Measurements from ENCODE around the gene GSTM5. TPM values are rescaled to one million over a fixed set of nuclear protein-coding genes. Genes with fewer than 3 reads are reported as not detected.
"Not testable (repeated sequence)": the region's sequence is repeated elsewhere in the genome, so short reads cannot be mapped to it uniquely, and the experiment has no call there.

GSTM5 gene
- total and polyA plus RNA-seq, 5 donors from 2014 or later = not detected

DNA sequence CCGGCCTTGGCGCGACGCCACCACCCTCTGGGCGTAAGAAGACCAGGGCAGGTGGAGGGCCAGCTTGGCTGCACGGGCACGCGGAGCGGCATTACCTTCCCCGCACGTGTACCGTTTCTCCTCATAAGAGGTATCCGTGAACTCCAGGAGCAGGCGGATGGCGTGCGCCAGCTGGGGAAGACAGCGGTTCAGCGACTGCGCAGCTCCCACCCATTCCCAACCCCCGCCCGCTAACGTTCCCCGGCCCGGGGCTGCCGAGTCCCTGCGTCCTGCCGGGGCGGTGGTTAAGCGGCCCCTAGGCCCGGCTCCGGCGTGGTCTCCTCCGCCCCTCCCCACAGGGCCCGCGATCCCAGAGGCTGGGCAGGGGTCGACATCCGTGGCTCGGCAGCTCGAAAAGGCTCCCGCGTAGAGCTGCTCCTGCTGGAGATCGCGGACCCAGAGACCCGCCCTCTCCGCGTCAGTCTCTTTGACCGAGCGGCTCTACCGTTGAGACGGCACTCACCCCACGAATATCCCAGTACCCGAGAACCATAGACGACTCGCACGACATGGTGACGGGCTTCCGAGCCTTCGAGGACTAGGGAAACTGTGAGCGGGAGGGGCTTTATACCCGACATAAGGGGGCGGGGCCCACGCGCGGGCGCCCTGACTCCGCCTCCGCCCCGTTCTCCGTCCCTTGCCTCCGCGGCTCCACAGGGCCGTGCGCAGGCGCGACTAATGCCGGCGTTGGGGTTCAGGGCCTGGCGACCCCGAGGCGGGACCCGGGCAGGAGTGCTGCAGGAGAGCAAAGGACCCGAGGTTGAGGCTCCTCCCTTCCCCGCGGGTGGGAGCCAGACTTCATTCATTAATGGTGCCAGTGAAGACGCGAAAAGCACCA, 27.9 kb downstream of the GSTM5 start:
- Mint-ChIP-seq H3K27me3 (peaks cover 18% of the 10 kb centered on the region), H3K27ac (peak overlapping the region in 2 of 3 donors; percentile 17 to 92), H3K4me1 (peaks cover 7 to 22% (median 10%) of the 10 kb centered on the region in 4 donors), H3K9me3 (no peaks in the 10 kb centered on the region), H3K36me3 (peaks cover 3% of the 10 kb centered on the region), H3K4me3 (peak overlapping the region; percentile 82 to 93 (median 87))
- no peaks in the 10 kb centered on the region for H3K9me3 ChIP-seq (ENCODE audit: control insufficient read depth in 2 of 2, low read length in 2 of 2)
- peak overlapping the region; percentile 48 for H3K4me3 ChIP-seq (ENCODE audit: low read depth, low read length)
- ATAC-seq (ENCODE audit: low read depth in 2 of 2) (peak; percentile 90 to 93), DNase-seq (peak; percentile 69 to 83 (median 77))
- peaks cover 15% of the 10 kb centered on the region for H3K4me1 ChIP-seq (ENCODE audit: control insufficient read depth, insufficient read depth, low read length, poor library complexity, severe bottlenecking)
- H3K27me3 ChIP-seq (ENCODE audit: control insufficient read depth, insufficient read depth, low read length) = peaks cover 22% of the 10 kb centered on the region
- peaks cover 2% of the 10 kb centered on the region for H3K36me3 ChIP-seq (ENCODE audit: control insufficient read depth, insufficient read depth, low read length)
- no peak overlapping the region for H3K27ac ChIP-seq (ENCODE audit: insufficient read depth, low read length, poor library complexity, severe bottlenecking)

GRCh38 chr1:109740615-109741373, 28.7 kb downstream of the GSTM5 start, which contains the start of gene GSTM3:
Gene GSTM3, minus strand, starts transcription at chr1:109741038. Its CDS starts 751 bp downstream, at chr1:109740287.
- ATAC-seq (ENCODE audit: low read depth in 2 of 2) = no peak
- Histone ChIP-seq H3K27ac (ENCODE audit: insufficient read depth, low read length, poor library complexity, severe bottlenecking) (no peak within 1 kb of the TSS), H3K9me3 (ENCODE audit: control insufficient read depth in 2 of 2, low read length in 2 of 2) (no peaks in the 10 kb centered on the region), H3K4me1 (ENCODE audit: control insufficient read depth, insufficient read depth, low read length, poor library complexity, severe bottlenecking) (peaks cover 15% of the 10 kb centered on the region), H3K4me3 (ENCODE audit: low read depth, low read length) (peak within 1 kb of the TSS; percentile 48), H3K27me3 (ENCODE audit: control insufficient read depth, insufficient read depth, low read length) (peaks cover 22% of the 10 kb centered on the region), H3K36me3 (ENCODE audit: control insufficient read depth, insufficient read depth, low read length) (peaks cover 2% of the 10 kb centered on the region)
- Mint-ChIP-seq H3K27me3 (peaks cover 18% of the 10 kb centered on the region), H3K36me3 (peaks cover 3% of the 10 kb centered on the region), H3K27ac (peak within 1 kb of the TSS in 2 of 3 donors; percentile 17 to 92), H3K9me3 (no peaks in the 10 kb centered on the region), H3K4me1 (peaks cover 7 to 22% (median 10%) of the 10 kb centered on the region in 4 donors), H3K4me3 (peak within 1 kb of the TSS; percentile 82 to 93 (median 87))
- no peak for DNase-seq

GRCh38 chr1:109748311-109748710, 36.3 kb downstream of the GSTM5 start:
- H3K27me3 Mint-ChIP-seq = peaks cover 29% of the 10 kb centered on the region
- not testable (repeated sequence) for H3K36me3 Mint-ChIP-seq; H3K36me3 ChIP-seq (ENCODE audit: control insufficient read depth, insufficient read depth, low read length); H3K4me3 ChIP-seq (ENCODE audit: low read depth, low read length); DNase-seq; H3K27ac Mint-ChIP-seq; H3K9me3 ChIP-seq (ENCODE audit: control insufficient read depth in 2 of 2, low read length in 2 of 2); H3K4me3 Mint-ChIP-seq; ATAC-seq (ENCODE audit: low read depth in 2 of 2); H3K27ac ChIP-seq (ENCODE audit: insufficient read depth, low read length, poor library complexity, severe bottlenecking); H3K9me3 Mint-ChIP-seq; H3K4me1 ChIP-seq (ENCODE audit: control insufficient read depth, insufficient read depth, low read length, poor library complexity, severe bottlenecking); H3K4me1 Mint-ChIP-seq; H3K27me3 ChIP-seq (ENCODE audit: control insufficient read depth, insufficient read depth, low read length)

GRCh38 chr1:109749221-109749620, 37.2 kb downstream of the GSTM5 start:
- Histone ChIP-seq H3K9me3 (ENCODE audit: control insufficient read depth in 2 of 2, low read length in 2 of 2) (no peaks in the 10 kb centered on the region), H3K36me3 (ENCODE audit: control insufficient read depth, insufficient read depth, low read length) (no peaks in the 10 kb centered on the region), H3K27me3 (ENCODE audit: control insufficient read depth, insufficient read depth, low read length) (peaks cover 3% of the 10 kb centered on the region), H3K4me3 (ENCODE audit: low read depth, low read length) (no peak overlapping the region), H3K4me1 (ENCODE audit: control insufficient read depth, insufficient read depth, low read length, poor library complexity, severe bottlenecking) (no peaks in the 10 kb centered on the region), H3K27ac (ENCODE audit: insufficient read depth, low read length, poor library complexity, severe bottlenecking) (no peak overlapping the region)
- Mint-ChIP-seq H3K27me3 (peaks cover 29% of the 10 kb centered on the region), H3K27ac (peak overlapping the region in 1 of 3 donors; percentile 7), H3K9me3 (peaks cover 0 to 4% (median 0%) of the 10 kb centered on the region in 7 donors), H3K4me3 (no peak overlapping the region), H3K4me1 (no peaks in the 10 kb centered on the region), H3K36me3 (no peaks in the 10 kb centered on the region)
- DNase-seq (no peak), ATAC-seq (ENCODE audit: low read depth in 2 of 2) (no peak)

- peaks cover 0 to 4% (median 0%) of the 10 kb centered on the region in 7 donors for H3K9me3 Mint-ChIP-seq
- no peaks in the 10 kb centered on the region for H3K4me1 Mint-ChIP-seq
- Histone ChIP-seq H3K27me3 (ENCODE audit: control insufficient read depth, insufficient read depth, low read length) (peaks cover 3% of the 10 kb centered on the region), H3K4me3 (ENCODE audit: low read depth, low read length) (no peak overlapping the region), H3K36me3 (ENCODE audit: control insufficient read depth, insufficient read depth, low read length) (no peaks in the 10 kb centered on the region), H3K4me1 (ENCODE audit: control insufficient read depth, insufficient read depth, low read length, poor library complexity, severe bottlenecking) (no peaks in the 10 kb centered on the region), H3K27ac (ENCODE audit: insufficient read depth, low read length, poor library complexity, severe bottlenecking) (no peak overlapping the region), H3K9me3 (ENCODE audit: control insufficient read depth in 2 of 2, low read length in 2 of 2) (no peaks in the 10 kb centered on the region)
- no peak for DNase-seq
- peaks cover 29% of the 10 kb centered on the region for H3K27me3 Mint-ChIP-seq
- ATAC-seq (ENCODE audit: low read depth in 2 of 2) = no peak
- no peak overlapping the region for H3K4me3 Mint-ChIP-seq
- no peaks in the 10 kb centered on the region for H3K36me3 Mint-ChIP-seq
- H3K27ac Mint-ChIP-seq = no peak overlapping the region
Observed at GRCh38 chr1:109750241-109750882, 38.3 kb downstream of the GSTM5 start.

- H3K9me3 ChIP-seq (ENCODE audit: control insufficient read depth in 2 of 2, low read length in 2 of 2) = no peaks in the 10 kb centered on the region
- no peak overlapping the region for H3K4me3 ChIP-seq (ENCODE audit: low read depth, low read length)
- Mint-ChIP-seq H3K9me3 (peaks cover 0 to 4% (median 0%) of the 10 kb centered on the region in 7 donors), H3K36me3 (no peaks in the 10 kb centered on the region), H3K27me3 (peaks cover 29% of the 10 kb centered on the region), H3K4me1 (no peaks in the 10 kb centered on the region), H3K4me3 (no peak overlapping the region), H3K27ac (no peak overlapping the region)
- no peaks in the 10 kb centered on the region for H3K4me1 ChIP-seq (ENCODE audit: control insufficient read depth, insufficient read depth, low read length, poor library complexity, severe bottlenecking)
- H3K27me3 ChIP-seq (ENCODE audit: control insufficient read depth, insufficient read depth, low read length) = peaks cover 3% of the 10 kb centered on the region
- no peak overlapping the region for H3K27ac ChIP-seq (ENCODE audit: insufficient read depth, low read length, poor library complexity, severe bottlenecking)
- no peak for DNase-seq
- ATAC-seq (ENCODE audit: low read depth in 2 of 2) = no peak
- no peaks in the 10 kb centered on the region for H3K36me3 ChIP-seq (ENCODE audit: control insufficient read depth, insufficient read depth, low read length)
Observed at GRCh38 chr1:109750920-109751319, 38.9 kb downstream of the GSTM5 start.

GRCh38 chr1:109751531-109752260, 39.6 kb downstream of the GSTM5 start:
- H3K9me3 ChIP-seq (ENCODE audit: control insufficient read depth in 2 of 2, low read length in 2 of 2) = no peaks in the 10 kb centered on the region
- no peaks in the 10 kb centered on the region for H3K4me1 ChIP-seq (ENCODE audit: control insufficient read depth, insufficient read depth, low read length, poor library complexity, severe bottlenecking)
- Mint-ChIP-seq H3K27me3 (peaks cover 29% of the 10 kb centered on the region), H3K27ac (no peak overlapping the region), H3K4me3 (no peak overlapping the region), H3K4me1 (no peaks in the 10 kb centered on the region), H3K9me3 (peaks cover 0 to 4% (median 0%) of the 10 kb centered on the region in 7 donors), H3K36me3 (no peaks in the 10 kb centered on the region)
- H3K36me3 ChIP-seq (ENCODE audit: control insufficient read depth, insufficient read depth, low read length) = no peaks in the 10 kb centered on the region
- no peak overlapping the region for H3K4me3 ChIP-seq (ENCODE audit: low read depth, low read length)
- ATAC-seq (ENCODE audit: low read depth in 2 of 2) = no peak
- no peak for DNase-seq
- no peak overlapping the region for H3K27ac ChIP-seq (ENCODE audit: insufficient read depth, low read length, poor library complexity, severe bottlenecking)
- peaks cover 3% of the 10 kb centered on the region for H3K27me3 ChIP-seq (ENCODE audit: control insufficient read depth, insufficient read depth, low read length)
